Ureter (tissue), 1 donor: ENCODE data around the gene IL36RN. TPM values are rescaled to one million over a fixed set of nuclear protein-coding genes. Genes with fewer than 3 reads are reported as not detected.
"Not testable (repeated sequence)": the region's sequence is repeated elsewhere in the genome, so short reads cannot be mapped to it uniquely, and the experiment has no call there.

Source experiments
- DNase-seq: peaks from one replicate; pipeline ENCODE4 v3.0.0-alpha.2; 2020; ENCODE audit warnings: low spot score
- total RNA-seq: library from RNA; stranded (reverse); gene quantifications from one replicate; pipeline ENCODE4 v1.2.4, GENCODE V29; 2023
- donor health status: DM: yes; HTN: yes; CAD: no.

The IL36RN gene
- total RNA-seq, 1 donor from 2014 or later: not detected

DNA sequence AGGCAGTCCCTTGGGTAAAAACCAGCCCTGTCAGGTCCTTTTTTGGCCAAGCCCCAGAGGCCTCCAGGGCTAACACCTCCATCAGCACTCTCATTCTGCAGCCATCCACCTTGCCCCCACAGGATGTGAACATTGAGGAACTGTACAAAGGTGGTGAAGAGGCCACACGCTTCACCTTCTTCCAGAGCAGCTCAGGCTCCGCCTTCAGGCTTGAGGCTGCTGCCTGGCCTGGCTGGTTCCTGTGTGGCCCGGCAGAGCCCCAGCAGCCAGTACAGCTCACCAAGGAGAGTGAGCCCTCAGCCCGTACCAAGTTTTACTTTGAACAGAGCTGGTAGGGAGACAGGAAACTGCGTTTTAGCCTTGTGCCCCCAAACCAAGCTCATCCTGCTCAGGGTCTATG is 16.0 kb downstream of the IL36RN start:
- DNase-seq: no peak

DNA sequence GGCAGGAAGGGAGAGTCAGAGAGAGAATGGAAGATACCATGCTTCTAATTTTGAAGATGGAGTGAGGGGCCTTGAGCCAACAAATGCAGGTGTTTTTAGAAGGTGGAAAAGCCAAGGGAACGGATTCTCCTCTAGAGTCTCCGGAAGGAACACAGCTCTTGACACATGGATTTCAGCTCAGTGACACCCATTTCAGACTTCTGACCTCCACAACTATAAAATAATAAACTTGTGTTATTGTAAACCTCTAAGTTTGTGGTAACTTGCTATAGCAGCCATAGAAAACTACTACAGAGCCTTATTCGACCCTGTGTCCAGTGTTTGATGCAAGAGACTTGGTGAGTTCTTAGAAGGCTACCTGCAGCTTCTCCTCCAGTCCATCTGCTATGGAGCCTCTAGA is 16.6 kb downstream of the IL36RN start:
- DNase-seq: no peak

GRCh38 chr2:113076954-113077669 is 18.1 kb downstream of the IL36RN start:
- DNase-seq: no peak

GRCh38 chr2:113077921-113078320 is 18.9 kb downstream of the IL36RN start:
- no peak for DNase-seq

- peak; percentile 66 for DNase-seq
Observed at GRCh38 chr2:113078350-113078839, 19.4 kb downstream of the IL36RN start.

DNA sequence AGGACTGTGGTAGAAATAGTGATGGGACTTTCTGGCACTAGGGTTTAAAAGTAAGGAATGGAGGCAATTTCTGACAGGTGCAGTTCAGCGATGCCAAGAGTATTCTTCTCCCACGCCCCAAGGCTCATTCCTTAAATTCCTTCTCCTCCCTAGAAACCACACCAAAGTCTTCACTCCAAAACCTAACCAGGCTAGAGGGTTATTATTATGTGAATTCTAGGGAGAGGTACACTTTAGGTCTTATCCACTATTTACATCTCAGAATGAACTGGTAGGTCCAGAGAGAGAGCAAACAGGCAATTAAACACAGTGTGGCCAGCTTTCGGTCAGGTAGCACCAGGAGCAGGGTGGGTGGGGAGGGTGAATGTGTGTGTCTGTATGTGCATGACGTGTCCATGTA is 20.1 kb downstream of the IL36RN start:
- DNase-seq: no peak

GRCh38 chr2:113080134-113080533 is 21.1 kb downstream of the IL36RN start:
- DNase-seq: peak; percentile 58

GRCh38 chr2:113081488-113082210 is 22.7 kb downstream of the IL36RN start:
- DNase-seq: no peak

- DNase-seq: no peak
Observed at GRCh38 chr2:113083296-113083695, 24.3 kb downstream of the IL36RN start.

DNA sequence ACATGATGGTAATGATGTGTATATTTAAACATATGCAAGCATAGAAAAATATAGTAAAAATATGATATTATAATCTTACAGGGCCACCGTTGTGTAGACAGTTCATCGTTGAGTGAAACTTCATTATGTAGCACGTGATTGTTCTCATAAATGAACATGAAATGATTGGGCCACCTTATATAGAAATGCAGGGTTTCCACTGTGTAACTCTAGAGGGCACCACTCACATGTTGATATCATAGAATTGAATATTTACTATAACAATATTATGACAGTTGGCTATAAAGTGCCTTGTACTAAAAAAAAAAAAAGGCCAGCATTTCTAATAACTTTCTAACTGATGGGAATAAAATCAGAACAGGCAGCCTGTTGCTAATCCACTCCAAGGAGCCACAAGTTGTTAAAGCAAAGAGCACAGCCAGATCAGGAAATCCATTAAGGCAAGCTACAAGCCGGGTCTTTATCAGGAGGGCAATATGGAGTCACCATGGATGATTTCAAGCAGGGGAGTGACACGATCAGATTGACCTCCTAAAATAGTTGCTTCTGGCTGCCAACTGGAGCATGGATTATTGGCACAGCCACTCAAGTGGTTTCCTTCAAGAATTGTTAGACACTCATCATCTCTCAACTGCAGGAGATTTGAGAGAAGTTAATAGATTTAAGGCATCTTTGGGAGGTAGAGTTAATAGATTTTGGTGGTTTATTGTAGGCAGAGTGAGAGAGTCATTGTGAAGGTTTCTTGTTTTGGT is 25.4 kb downstream of the IL36RN start:
- DNase-seq: no peak

DNA sequence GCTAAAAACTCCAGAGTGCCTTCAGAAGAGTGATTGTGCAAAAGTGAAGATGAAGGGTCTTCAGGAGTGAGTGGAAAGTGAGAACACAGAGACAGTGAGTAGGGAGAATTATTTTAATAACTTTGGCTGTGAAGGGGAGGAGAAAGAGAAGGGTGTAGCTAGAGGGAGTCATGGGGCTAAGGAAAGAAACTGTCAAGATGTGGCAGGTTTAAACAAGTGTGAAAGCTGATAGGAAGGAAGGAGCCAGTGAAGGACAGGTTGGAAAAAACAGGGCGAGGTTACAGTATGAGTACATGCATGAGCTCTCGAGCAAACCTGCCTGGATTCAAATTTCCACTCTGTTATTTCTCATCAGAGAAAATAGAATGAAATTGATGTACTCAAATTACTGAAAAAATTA is 26.5 kb downstream of the IL36RN start:
- DNase-seq: no peak

DNA sequence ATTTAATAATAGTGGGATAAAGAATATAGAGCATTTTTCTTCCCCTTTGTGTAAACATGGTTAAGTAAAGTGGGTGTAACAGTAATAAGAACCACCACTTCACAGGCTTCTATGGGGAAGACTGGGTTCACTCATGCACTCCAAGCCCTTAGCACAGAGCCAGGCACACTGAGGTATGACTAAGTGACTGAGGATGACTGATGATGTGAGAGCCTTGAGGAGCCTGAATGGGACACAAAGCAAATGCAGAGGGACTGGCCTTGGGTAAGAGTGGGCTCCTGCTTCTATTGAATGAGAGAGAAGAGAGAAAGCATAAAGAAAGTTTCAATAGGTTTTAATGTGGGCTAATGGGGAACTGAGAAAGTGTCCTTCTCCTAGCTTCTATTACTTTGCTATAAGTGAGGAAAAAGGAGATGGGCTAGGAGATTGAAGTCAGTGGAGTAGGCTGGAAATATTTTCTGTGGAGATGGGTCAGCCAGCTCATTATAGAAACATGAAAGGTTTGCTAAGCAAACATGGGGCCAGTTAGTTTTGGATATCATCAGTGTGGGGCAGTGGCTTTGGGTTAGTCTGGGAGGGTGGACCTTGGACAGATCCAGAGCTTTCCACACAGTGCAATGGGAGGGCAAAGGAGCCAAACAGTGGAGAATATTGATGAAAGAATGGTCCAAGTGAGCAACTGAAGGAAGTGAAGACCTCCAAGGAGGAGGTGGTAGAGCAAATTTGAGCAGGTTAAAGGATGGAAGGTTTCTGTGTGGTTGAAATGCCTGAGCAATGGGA is 29.4 kb downstream of the IL36RN start:
- DNase-seq: no peak

GRCh38 chr2:113089916-113090315 is 30.9 kb downstream of the IL36RN start:
- DNase-seq: no peak

- DNase-seq: no peak
Observed at GRCh38 chr2:113091231-113091896, 32.4 kb downstream of the IL36RN start.

GRCh38 chr2:113092864-113093612 is 34.0 kb downstream of the IL36RN start:
- DNase-seq: no peak

DNA sequence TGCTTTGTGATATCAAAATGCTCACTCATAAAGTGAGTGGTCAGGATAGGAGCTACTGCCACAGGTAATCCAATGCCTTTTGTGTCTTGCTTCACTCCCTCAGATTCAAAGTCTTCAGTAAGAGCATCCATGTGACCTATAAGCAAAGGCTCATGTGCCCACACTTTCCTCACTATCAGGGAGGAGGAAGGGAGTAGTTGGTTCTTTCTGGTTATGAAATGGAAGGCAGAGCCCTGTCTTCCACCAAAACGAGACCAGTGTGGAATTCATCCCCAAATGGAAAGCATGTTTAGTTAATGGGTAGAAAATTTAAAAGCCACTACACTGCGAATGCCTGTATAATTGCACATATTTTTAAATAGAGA is 34.6 kb downstream of the IL36RN start:
- no peak for DNase-seq

DNA sequence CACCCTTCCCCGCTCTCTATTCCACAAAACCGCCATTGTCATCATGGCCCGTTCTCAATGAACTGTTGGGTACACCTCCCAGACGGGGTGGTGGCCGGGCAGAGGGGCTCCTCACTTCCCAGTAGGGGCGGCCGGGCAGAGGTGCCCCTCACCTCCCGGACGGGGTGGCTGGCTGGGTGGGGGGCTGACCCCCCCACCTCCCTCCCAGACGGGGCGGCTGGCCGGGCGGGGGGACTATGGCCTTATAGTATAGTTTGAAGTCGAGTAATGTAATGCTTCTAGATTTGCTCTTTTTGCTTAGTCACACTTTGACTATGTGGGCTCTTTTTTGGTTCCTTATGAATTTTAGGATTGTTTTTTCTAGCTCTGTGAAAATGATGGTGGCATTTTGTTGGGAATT is 37.3 kb downstream of the IL36RN start:
- DNase-seq: not testable (repeated sequence)

DNA sequence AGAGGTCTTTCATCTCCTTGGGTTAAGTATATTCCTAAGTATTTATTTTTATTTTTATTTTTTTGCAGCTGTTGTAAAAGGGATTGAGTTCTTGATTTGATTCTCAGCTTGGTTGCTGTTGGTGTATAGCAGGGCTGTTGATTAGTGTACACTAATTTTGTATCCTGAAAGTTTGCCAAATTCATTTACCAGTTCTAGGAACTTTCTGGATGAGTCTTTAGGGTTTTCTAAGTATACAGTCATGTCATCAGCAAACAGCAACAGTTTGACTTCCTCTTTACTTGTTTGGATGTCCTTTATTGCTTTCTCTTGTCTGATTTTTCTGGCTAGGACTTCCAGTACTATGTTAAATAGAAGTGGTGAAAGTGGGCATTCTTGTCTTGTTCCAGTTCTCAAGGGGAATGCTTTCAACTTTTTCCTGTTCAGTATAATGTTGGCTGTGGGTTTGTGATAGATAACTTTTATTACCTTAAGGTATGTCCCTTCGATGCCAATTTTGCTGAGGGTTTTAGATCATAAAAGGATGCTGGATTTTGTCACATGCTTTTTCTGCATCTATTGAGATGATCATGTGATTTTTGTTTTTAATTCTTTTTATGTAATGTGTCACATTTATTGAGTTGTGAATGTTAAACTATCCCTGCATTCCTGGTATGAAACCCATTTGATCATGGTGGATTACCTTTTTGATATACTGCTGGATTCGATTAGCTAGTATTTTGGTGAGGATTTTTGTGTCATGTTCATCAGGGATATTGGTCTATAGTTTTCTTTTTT is 38.0 kb downstream of the IL36RN start:
- not testable (repeated sequence) for DNase-seq

GRCh38 chr2:113098041-113098440 is 39.0 kb downstream of the IL36RN start:
- DNase-seq: no peak

- no peak for DNase-seq
Observed at GRCh38 chr2:113098532-113098931, 39.5 kb downstream of the IL36RN start.
